ENCODE data around the gene PARG.
"Not testable (repeated sequence)": the region's sequence is repeated elsewhere in the genome, so short reads cannot be mapped to it uniquely, and the experiment has no call there.

PARG gene

GRCh38 chr10:49900406-49900805 is 41.4 kb downstream of the PARG start:
- not testable (repeated sequence) for H3K9me3 ChIP-seq (ENCODE audit: control insufficient read depth in 2 of 2, low read length in 2 of 2); H3K27ac ChIP-seq (ENCODE audit: low read length); H3K36me3 ChIP-seq (ENCODE audit: control insufficient read depth in 2 of 2, insufficient read depth in 2 of 2, low read length in 2 of 2); H3K4me1 ChIP-seq (ENCODE audit: control insufficient read depth, insufficient read depth, low read length); H3K4me3 ChIP-seq (ENCODE audit: low read length in 2 of 2); H3K9ac ChIP-seq (ENCODE audit: low read length in 2 of 2); H3K27me3 ChIP-seq (ENCODE audit: control insufficient read depth in 1 of 2, insufficient read depth in 2 of 2, low read length in 2 of 2)

- H3K9ac ChIP-seq (ENCODE audit: low read length in 2 of 2); H3K4me3 ChIP-seq (ENCODE audit: low read length in 2 of 2); H3K9me3 ChIP-seq (ENCODE audit: control insufficient read depth in 2 of 2, low read length in 2 of 2); H3K36me3 ChIP-seq (ENCODE audit: control insufficient read depth in 2 of 2, insufficient read depth in 2 of 2, low read length in 2 of 2); H3K4me1 ChIP-seq (ENCODE audit: control insufficient read depth, insufficient read depth, low read length); H3K27ac ChIP-seq (ENCODE audit: low read length); H3K27me3 ChIP-seq (ENCODE audit: control insufficient read depth in 1 of 2, insufficient read depth in 2 of 2, low read length in 2 of 2): not testable (repeated sequence)
Measured at GRCh38 chr10:49899999-49900398, 41.8 kb downstream of the PARG start.

- H3K4me3 ChIP-seq (ENCODE audit: low read length in 2 of 2); H3K9ac ChIP-seq (ENCODE audit: low read length in 2 of 2); H3K4me1 ChIP-seq (ENCODE audit: control insufficient read depth, insufficient read depth, low read length); H3K27ac ChIP-seq (ENCODE audit: low read length); H3K9me3 ChIP-seq (ENCODE audit: control insufficient read depth in 2 of 2, low read length in 2 of 2); H3K27me3 ChIP-seq (ENCODE audit: control insufficient read depth in 1 of 2, insufficient read depth in 2 of 2, low read length in 2 of 2); H3K36me3 ChIP-seq (ENCODE audit: control insufficient read depth in 2 of 2, insufficient read depth in 2 of 2, low read length in 2 of 2): not testable (repeated sequence)
Measured at GRCh38 chr10:49890025-49890424, 51.8 kb downstream of the PARG start.

DNA sequence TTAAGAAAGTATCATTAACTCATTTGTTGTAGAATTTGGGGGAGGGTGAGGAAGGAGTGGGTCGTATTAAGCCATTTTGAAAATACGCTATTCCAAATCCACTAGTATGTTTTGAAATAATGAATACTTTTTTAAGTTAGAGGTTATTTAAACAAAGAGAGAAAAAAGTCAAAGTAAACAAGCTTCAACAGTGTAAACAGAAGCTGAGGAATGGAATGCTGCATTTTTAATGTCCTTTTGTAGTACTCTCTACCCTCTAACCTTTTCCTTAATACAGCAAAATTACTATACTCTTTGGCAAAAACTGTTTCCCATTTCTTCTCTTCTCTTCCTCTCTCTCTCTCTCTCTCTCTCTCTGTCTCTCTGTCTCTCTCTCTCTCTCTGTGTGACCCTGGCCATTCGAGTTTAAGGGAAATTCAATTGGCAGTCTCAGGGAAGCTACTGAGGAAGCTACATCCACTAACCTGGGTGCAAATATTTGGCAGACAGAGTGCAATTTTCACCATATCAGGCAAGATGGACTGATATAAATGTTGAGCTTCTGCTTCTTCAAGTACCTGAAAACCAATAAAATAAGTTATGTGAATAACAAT is 57.0 kb downstream of the PARG start:
- not testable (repeated sequence) for H3K9me3 ChIP-seq (ENCODE audit: control insufficient read depth in 2 of 2, low read length in 2 of 2); H3K27me3 ChIP-seq (ENCODE audit: control insufficient read depth in 1 of 2, insufficient read depth in 2 of 2, low read length in 2 of 2); H3K4me3 ChIP-seq (ENCODE audit: low read length in 2 of 2); H3K4me1 ChIP-seq (ENCODE audit: control insufficient read depth, insufficient read depth, low read length); H3K9ac ChIP-seq (ENCODE audit: low read length in 2 of 2); H3K36me3 ChIP-seq (ENCODE audit: control insufficient read depth in 2 of 2, insufficient read depth in 2 of 2, low read length in 2 of 2); H3K27ac ChIP-seq (ENCODE audit: low read length)

DNA sequence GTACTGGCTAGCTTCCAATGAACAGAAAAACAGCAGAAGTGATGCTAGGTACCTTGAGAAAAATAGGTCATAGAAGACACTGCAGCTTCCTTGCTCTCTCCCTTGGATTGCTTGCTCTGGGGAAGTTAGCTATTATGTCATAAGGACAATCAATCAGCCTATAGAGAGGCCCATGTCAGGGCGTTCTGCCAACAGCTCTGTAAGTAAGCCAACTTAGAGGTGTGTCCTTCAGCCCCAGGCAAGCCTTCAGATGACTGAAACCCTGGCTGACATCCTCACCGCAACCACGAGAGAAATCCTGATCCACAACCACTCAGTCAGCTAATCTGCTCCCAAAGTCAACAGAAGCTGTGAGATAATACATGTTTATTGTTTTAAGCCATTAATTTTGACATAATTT is 58.0 kb downstream of the PARG start:
- not testable (repeated sequence) for H3K27me3 ChIP-seq (ENCODE audit: control insufficient read depth in 1 of 2, insufficient read depth in 2 of 2, low read length in 2 of 2); H3K4me1 ChIP-seq (ENCODE audit: control insufficient read depth, insufficient read depth, low read length); H3K9me3 ChIP-seq (ENCODE audit: control insufficient read depth in 2 of 2, low read length in 2 of 2); H3K36me3 ChIP-seq (ENCODE audit: control insufficient read depth in 2 of 2, insufficient read depth in 2 of 2, low read length in 2 of 2); H3K27ac ChIP-seq (ENCODE audit: low read length); H3K4me3 ChIP-seq (ENCODE audit: low read length in 2 of 2); H3K9ac ChIP-seq (ENCODE audit: low read length in 2 of 2)

- not testable (repeated sequence) for H3K4me1 ChIP-seq (ENCODE audit: control insufficient read depth, insufficient read depth, low read length); H3K9ac ChIP-seq (ENCODE audit: low read length in 2 of 2); H3K27ac ChIP-seq (ENCODE audit: low read length); H3K36me3 ChIP-seq (ENCODE audit: control insufficient read depth in 2 of 2, insufficient read depth in 2 of 2, low read length in 2 of 2); H3K27me3 ChIP-seq (ENCODE audit: control insufficient read depth in 1 of 2, insufficient read depth in 2 of 2, low read length in 2 of 2); H3K9me3 ChIP-seq (ENCODE audit: control insufficient read depth in 2 of 2, low read length in 2 of 2); H3K4me3 ChIP-seq (ENCODE audit: low read length in 2 of 2)
Measured at GRCh38 chr10:49882327-49882726, 59.5 kb downstream of the PARG start.

DNA sequence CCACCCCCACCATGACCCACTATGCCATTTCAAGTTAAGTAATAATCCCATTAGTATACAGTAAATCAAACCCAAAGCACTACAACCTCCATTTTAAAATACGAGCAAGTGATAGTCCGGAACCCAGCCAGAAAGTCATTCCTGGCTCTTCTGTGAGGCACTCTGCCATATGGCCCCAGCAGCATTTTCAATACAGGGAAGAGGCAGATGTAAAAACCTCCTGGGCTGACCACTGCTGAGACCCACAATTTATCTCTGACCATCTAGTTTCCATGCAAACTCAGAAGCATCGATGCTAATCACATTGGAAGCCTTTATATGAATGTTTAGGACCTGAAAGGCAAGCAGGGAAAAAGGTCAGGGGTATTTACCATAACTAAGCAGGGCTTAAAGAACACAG is 69.1 kb downstream of the PARG start:
- H3K36me3 ChIP-seq (ENCODE audit: control insufficient read depth in 2 of 2, insufficient read depth in 2 of 2, low read length in 2 of 2); H3K27ac ChIP-seq (ENCODE audit: low read length); H3K4me3 ChIP-seq (ENCODE audit: low read length in 2 of 2); H3K4me1 ChIP-seq (ENCODE audit: control insufficient read depth, insufficient read depth, low read length); H3K27me3 ChIP-seq (ENCODE audit: control insufficient read depth in 1 of 2, insufficient read depth in 2 of 2, low read length in 2 of 2); H3K9me3 ChIP-seq (ENCODE audit: control insufficient read depth in 2 of 2, low read length in 2 of 2); H3K9ac ChIP-seq (ENCODE audit: low read length in 2 of 2): not testable (repeated sequence)

DNA sequence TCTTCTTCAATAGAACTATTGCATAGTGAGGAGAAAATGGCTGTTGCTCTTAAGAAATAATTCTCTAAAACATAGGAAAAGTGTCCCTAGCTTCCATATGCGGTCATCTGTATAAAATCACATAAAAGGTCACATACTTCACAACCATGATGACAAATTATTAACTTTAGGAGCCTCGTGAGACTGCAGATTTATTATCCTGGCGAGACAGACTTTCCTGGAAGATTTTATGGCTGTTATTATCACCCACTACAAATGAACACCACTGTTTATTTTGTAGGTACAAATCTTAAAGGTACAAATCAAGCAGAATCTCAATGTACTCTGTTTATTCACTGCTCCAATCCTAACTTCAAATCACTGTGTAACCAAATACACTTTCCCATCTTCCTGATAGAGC is 70.4 kb downstream of the PARG start:
- H3K36me3 ChIP-seq (ENCODE audit: control insufficient read depth in 2 of 2, insufficient read depth in 2 of 2, low read length in 2 of 2); H3K9me3 ChIP-seq (ENCODE audit: control insufficient read depth in 2 of 2, low read length in 2 of 2); H3K4me3 ChIP-seq (ENCODE audit: low read length in 2 of 2); H3K27ac ChIP-seq (ENCODE audit: low read length); H3K4me1 ChIP-seq (ENCODE audit: control insufficient read depth, insufficient read depth, low read length); H3K9ac ChIP-seq (ENCODE audit: low read length in 2 of 2); H3K27me3 ChIP-seq (ENCODE audit: control insufficient read depth in 1 of 2, insufficient read depth in 2 of 2, low read length in 2 of 2): not testable (repeated sequence)

DNA sequence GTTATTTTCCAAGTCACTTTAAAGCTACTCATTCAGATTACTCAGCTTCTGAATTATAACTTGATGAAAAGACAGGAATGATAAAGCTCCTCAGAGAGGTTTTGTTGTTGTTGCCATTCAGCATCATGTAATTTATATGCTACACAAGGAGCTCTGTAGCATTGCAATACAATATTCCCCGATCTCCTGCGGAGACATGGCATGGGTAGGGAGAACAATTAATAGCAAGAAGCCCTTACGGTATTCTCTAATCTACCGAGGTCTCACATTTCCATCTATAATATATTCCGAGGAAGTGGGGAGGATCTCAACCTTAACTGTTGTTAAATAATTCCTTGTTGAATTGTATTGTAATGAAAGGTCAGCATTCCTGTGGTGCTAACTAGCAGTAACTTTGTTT is 81.9 kb downstream of the PARG start:
- not testable (repeated sequence) for H3K9ac ChIP-seq (ENCODE audit: low read length in 2 of 2); H3K27me3 ChIP-seq (ENCODE audit: control insufficient read depth in 1 of 2, insufficient read depth in 2 of 2, low read length in 2 of 2); H3K27ac ChIP-seq (ENCODE audit: low read length); H3K4me1 ChIP-seq (ENCODE audit: control insufficient read depth, insufficient read depth, low read length); H3K9me3 ChIP-seq (ENCODE audit: control insufficient read depth in 2 of 2, low read length in 2 of 2); H3K4me3 ChIP-seq (ENCODE audit: low read length in 2 of 2); H3K36me3 ChIP-seq (ENCODE audit: control insufficient read depth in 2 of 2, insufficient read depth in 2 of 2, low read length in 2 of 2)

DNA sequence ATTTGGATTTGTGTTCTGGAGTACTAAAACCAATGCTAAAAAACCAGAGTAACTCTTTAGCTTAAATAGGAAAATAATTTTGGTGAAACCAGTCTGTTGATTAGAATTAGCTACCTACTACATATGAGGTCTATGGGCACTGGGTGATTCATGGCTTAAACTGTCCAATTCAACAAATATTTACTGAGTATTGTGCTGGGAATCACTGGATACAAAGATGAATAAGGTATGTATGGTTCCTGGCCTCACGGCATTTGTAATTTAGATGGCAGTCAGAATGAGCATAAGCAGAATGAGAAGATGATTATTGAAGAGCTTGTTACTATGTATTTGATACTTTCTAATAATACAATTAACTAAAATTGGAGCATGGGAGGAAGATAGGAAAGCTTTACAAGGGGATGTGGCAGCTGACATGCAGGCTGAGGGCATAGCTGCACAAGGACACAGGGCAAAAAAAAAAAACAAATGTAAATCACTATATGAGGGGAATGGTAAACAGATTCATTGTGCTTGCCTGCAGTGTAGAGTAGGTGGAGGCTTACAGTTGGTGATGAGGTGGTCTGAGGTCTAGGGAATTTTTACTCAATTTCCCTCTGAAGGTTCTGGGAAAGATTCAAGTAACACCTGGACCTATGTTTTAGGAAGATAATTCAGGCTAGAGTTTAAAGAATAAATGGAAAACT is 83.0 kb downstream of the PARG start:
- H3K9me3 ChIP-seq (ENCODE audit: control insufficient read depth in 2 of 2, low read length in 2 of 2); H3K4me1 ChIP-seq (ENCODE audit: control insufficient read depth, insufficient read depth, low read length); H3K27ac ChIP-seq (ENCODE audit: low read length); H3K4me3 ChIP-seq (ENCODE audit: low read length in 2 of 2); H3K9ac ChIP-seq (ENCODE audit: low read length in 2 of 2); H3K36me3 ChIP-seq (ENCODE audit: control insufficient read depth in 2 of 2, insufficient read depth in 2 of 2, low read length in 2 of 2); H3K27me3 ChIP-seq (ENCODE audit: control insufficient read depth in 1 of 2, insufficient read depth in 2 of 2, low read length in 2 of 2): not testable (repeated sequence)

- not testable (repeated sequence) for H3K27ac ChIP-seq (ENCODE audit: low read length); H3K4me3 ChIP-seq (ENCODE audit: low read length in 2 of 2); H3K4me1 ChIP-seq (ENCODE audit: control insufficient read depth, insufficient read depth, low read length); H3K36me3 ChIP-seq (ENCODE audit: control insufficient read depth in 2 of 2, insufficient read depth in 2 of 2, low read length in 2 of 2); H3K9me3 ChIP-seq (ENCODE audit: control insufficient read depth in 2 of 2, low read length in 2 of 2); H3K27me3 ChIP-seq (ENCODE audit: control insufficient read depth in 1 of 2, insufficient read depth in 2 of 2, low read length in 2 of 2); H3K9ac ChIP-seq (ENCODE audit: low read length in 2 of 2)
Measured at GRCh38 chr10:49849520-49849919, 92.3 kb downstream of the PARG start.
